GM23338 (cell line): ENCODE measurements around the gene PDCD2L. TPM values are rescaled to one million over a fixed set of nuclear protein-coding genes. Genes with fewer than 3 reads are reported as not detected.
A peak's percentile ranks its signal among the peaks of the same experiment; 100 is the strongest.

Source experiments
- ATAC-seq: fragments of 200-7000 bp; cut with Tn5 transposase; 3 replicates; pipeline ENCODE4 v1.9.1; 2020
- DNase-seq: peaks from one replicate; pipeline ENCODE4 v3.0.0-alpha.2; 2015; ENCODE audit warnings: low spot score
- H2AFZ ChIP-seq: fragments of 200-600 bp; sonication (generic); 2 replicates; pipeline ENCODE4 v1.8.0; 2016; ENCODE audit warnings: antibody characterized with exemption, mild to moderate bottlenecking, moderate library complexity
- H3F3A ChIP-seq: fragments of 200-600 bp; sonication (generic); replicated peaks from 2 replicates; pipeline ENCODE4 v1.8.0; 2017; ENCODE audit warnings: antibody characterized with exemption, mixed run types, low read depth
- H3K27ac ChIP-seq: fragments of 200-600 bp; sonication (generic); 2 replicates; pipeline ENCODE4 v1.6.1; 2016; ENCODE audit warnings: low read depth
- H3K27me3 ChIP-seq: fragments of 200-600 bp; sonication (generic); 2 replicates; pipeline ENCODE4 v1.8.0; 2016; ENCODE audit warnings: mild to moderate bottlenecking, mixed run types, moderate library complexity; ENCODE audit not compliant: insufficient read depth
- H3K36me3 ChIP-seq: fragments of 200-600 bp; sonication (generic); 2 replicates; pipeline ENCODE4 v1.8.0; 2016; ENCODE audit warnings: mild to moderate bottlenecking; ENCODE audit not compliant: insufficient read depth
- H3K4me1 ChIP-seq: fragments of 200-600 bp; sonication (generic); 2 replicates; pipeline ENCODE4 v1.8.0; 2016; ENCODE audit warnings: mild to moderate bottlenecking, moderate library complexity; ENCODE audit not compliant: insufficient read depth
- H3K4me2 ChIP-seq: fragments of 200-600 bp; sonication (generic); 2 replicates; pipeline ENCODE4 v1.7.1; 2017; ENCODE audit warnings: mixed run types
- H3K4me3 ChIP-seq: fragments of 200-600 bp; sonication (generic); 2 replicates; pipeline ENCODE4 v1.6.1; 2016; ENCODE audit warnings: mixed run types
- H3K79me2 ChIP-seq: fragments of 200-600 bp; sonication (generic); replicated peaks from 2 replicates; pipeline ENCODE4 v1.8.0; 2017; ENCODE audit warnings: mild to moderate bottlenecking; ENCODE audit not compliant: insufficient read depth
- H3K9me2 ChIP-seq: fragments of 200-600 bp; sonication (generic); 2 replicates; pipeline ENCODE4 v1.8.0; 2017; ENCODE audit not compliant: insufficient read depth
- H4K20me1 ChIP-seq: fragments of 200-600 bp; sonication (generic); replicated peaks from 2 replicates; pipeline ENCODE4 v1.8.0; 2017; ENCODE audit warnings: mild to moderate bottlenecking; ENCODE audit not compliant: insufficient read depth
- H3K27ac Mint-ChIP-seq: 2 replicates; pipeline ENCODE4 v1.8.0; 2020; ENCODE audit warnings: inconsistent platforms, mild to moderate bottlenecking, moderate library complexity, mixed read lengths
- H3K27me3 Mint-ChIP-seq: 3 replicates; pipeline ENCODE4 v1.8.0; 2022; ENCODE audit warnings: low read depth, mild to moderate bottlenecking, moderate library complexity, mixed read lengths, inconsistent platforms; ENCODE audit not compliant: insufficient read depth, poor library complexity
- H3K36me3 Mint-ChIP-seq: 3 replicates; pipeline ENCODE4 v1.8.0; 2021; ENCODE audit warnings: low read depth, mild to moderate bottlenecking, inconsistent platforms, moderate library complexity, mixed read lengths
- H3K4me1 Mint-ChIP-seq: 3 replicates; pipeline ENCODE4 v1.8.0; 2020; ENCODE audit warnings: mild to moderate bottlenecking, inconsistent platforms, mixed read lengths
- H3K4me3 Mint-ChIP-seq: 3 replicates; pipeline ENCODE4 v1.8.0; 2021; ENCODE audit warnings: moderate library complexity, mild to moderate bottlenecking, inconsistent platforms, mixed read lengths
- H3K9me3 Mint-ChIP-seq: 3 replicates; pipeline ENCODE4 v1.8.0; 2020; ENCODE audit warnings: moderate library complexity, mild to moderate bottlenecking, inconsistent platforms, mixed read lengths
- CREB1 ChIP-seq: fragments of 250-450 bp; sonication (Bioruptor Pico); IDR thresholded peaks from 2 replicates; pipeline ENCODE4 v1.5.0; 2020; ENCODE audit warnings: low read depth, mild to moderate bottlenecking, moderate library complexity
- CTCF ChIP-seq, 2 experiments: fragments of 200-600 bp in 1 of 2; sonication (generic) in 1 of 2; conservative IDR thresholded peaks; 2 replicates each; pipeline versions ENCODE4 v1.5.1 to v1.6.1; 2016 to 2017; ENCODE audit warnings: antibody characterized with exemption in 2 of 2, low read depth in 2 of 2, mild to moderate bottlenecking in 2 of 2, moderate library complexity in 1 of 2
- ETS1 ChIP-seq: IDR thresholded peaks from 2 replicates; pipeline ENCODE4 v1.6.1; 2016; ENCODE audit warnings: antibody characterized with exemption
- EZH2phosphoT487 ChIP-seq: fragments of 200-600 bp; sonication (generic); IDR thresholded peaks from one replicate; pipeline ENCODE4 v1.8.1; 2018; ENCODE audit warnings: antibody characterized with exemption; ENCODE audit not compliant: unreplicated experiment
- NANOG ChIP-seq: IDR thresholded peaks from 2 replicates; pipeline ENCODE4 v1.6.1; 2016; ENCODE audit warnings: antibody characterized with exemption, borderline replicate concordance
- POLR2AphosphoS5 ChIP-seq: IDR thresholded peaks from 2 replicates; pipeline ENCODE4 v1.6.1; 2016; ENCODE audit warnings: antibody characterized with exemption, low read depth
- ZNF114 ChIP-seq: fragments of 250-450 bp; sonication (Bioruptor Pico); IDR thresholded peaks from 2 replicates; pipeline ENCODE4 v1.5.0; 2020; ENCODE audit warnings: mild to moderate bottlenecking, moderate library complexity
- ZNF331 ChIP-seq: fragments of 250-450 bp; sonication (Bioruptor Pico); IDR thresholded peaks from 2 replicates; pipeline ENCODE4 v1.5.0; 2020; ENCODE audit warnings: low read depth, mild to moderate bottlenecking, moderate library complexity
- polyA plus RNA-seq: library from polyadenylated mRNA; unstranded; fragments of >200 nt; fragmentation: Nextera tagmentation; extraction: Ambion mirVana; gene quantifications from 2 replicates; pipeline ENCODE4 v1.2.1, GENCODE V29; 2016
- total RNA-seq: library from RNA; depleted of rRNA; stranded (reverse); fragments of >200 nt; shearing (Covaris generic); gene quantifications from 2 replicates; pipeline ENCODE4 v1.2.3, GENCODE V29; 2014
- TF ChIP-seq, protein P1 (sequence below): IDR thresholded peaks from one replicate; pipeline ENCODE4 v1.6.1; 2018; ENCODE audit warnings: antibody characterized with exemption; ENCODE audit not compliant: unreplicated experiment

PDCD2L gene
- total and polyA plus RNA-seq, 2 experiments from 2014 or later, result 61.3 to 67.2 TPM

DNA sequence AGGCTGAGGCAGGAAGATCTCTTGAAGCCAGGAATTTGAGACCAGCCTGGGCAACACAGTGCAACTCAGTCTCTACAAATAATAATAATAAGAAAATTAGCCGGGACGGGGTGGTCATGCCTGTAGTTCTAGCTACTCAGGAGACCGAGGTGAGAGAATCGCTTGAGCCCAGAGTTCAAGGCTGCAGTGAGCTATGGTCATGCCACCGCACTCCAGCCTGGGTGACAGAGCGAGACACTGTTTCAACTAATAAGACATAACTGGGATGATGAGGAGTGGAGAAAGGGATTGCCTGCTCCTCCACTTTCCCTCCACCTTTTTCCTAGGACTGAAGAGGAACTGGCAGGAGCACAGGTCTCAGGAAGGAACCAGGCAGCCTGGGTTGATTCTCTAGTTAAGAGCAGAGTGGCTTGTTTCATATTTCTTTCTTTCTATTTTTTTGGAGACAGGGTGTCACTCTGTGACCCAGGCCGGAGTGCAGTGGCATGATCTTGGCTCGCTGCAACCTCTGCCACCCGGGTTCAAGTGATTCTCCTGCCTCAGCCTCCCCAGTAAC lies 43.8 kb upstream of the PDCD2L start:
- DNase-seq (no peak), ATAC-seq (no peak)
- H3K4me3 Mint-ChIP-seq, result peak overlapping the region; percentile 73
- no peaks in the 10 kb centered on the region for H4K20me1 ChIP-seq
- peak overlapping the region; percentile 91; the same call in 1 of the 2 replicates for H3K4me2 ChIP-seq
- no peak overlapping the region for H2AFZ ChIP-seq
- no peaks in the 10 kb centered on the region for H3K27me3 ChIP-seq
- H3K4me1 ChIP-seq, result peaks cover 19% of the 10 kb centered on the region
- H3K4me1 Mint-ChIP-seq, result peaks cover 27% of the 10 kb centered on the region
- TF ChIP-seq ETS1, result no peak
- no peak for TF ChIP-seq CTCF (conservative IDR thresholded peaks at IDR 0.05; ENCODE audit: low read depth in 2 of 2)
- no peak for TF ChIP-seq EZH2phosphoT487
- H3K36me3 Mint-ChIP-seq, result peaks cover 3% of the 10 kb centered on the region; the same call in 1 of the 3 replicates
- H3F3A ChIP-seq, result peaks cover 22% of the 10 kb centered on the region
- H3K27ac ChIP-seq, result no peak overlapping the region
- H3K36me3 ChIP-seq, result no peaks in the 10 kb centered on the region
- peak overlapping the region; percentile 81 for H3K27ac Mint-ChIP-seq
- H3K27me3 Mint-ChIP-seq, result peaks cover 25% of the 10 kb centered on the region
- H3K9me3 Mint-ChIP-seq, result no peaks in the 10 kb centered on the region; the same call in 2 of the 3 replicates
- H3K9me2 ChIP-seq, result no peaks in the 10 kb centered on the region
- no peak overlapping the region for H3K4me3 ChIP-seq
- peaks cover 4% of the 10 kb centered on the region for H3K79me2 ChIP-seq

- ATAC-seq (no peak), DNase-seq (no peak)
- Histone ChIP-seq H3K27ac (no peak overlapping the region), H3K79me2 (peaks cover 21% of the 10 kb centered on the region), H3K36me3 (peaks cover 11% of the 10 kb centered on the region), H3F3A (peaks cover 28% of the 10 kb centered on the region), H3K4me3 (no peak overlapping the region), H3K27me3 (no peaks in the 10 kb centered on the region), H3K4me2 (no peak overlapping the region), H3K4me1 (peaks cover 19% of the 10 kb centered on the region), H4K20me1 (peaks cover 16% of the 10 kb centered on the region), H2AFZ (no peak overlapping the region), H3K9me2 (no peaks in the 10 kb centered on the region)
- H3K4me1 Mint-ChIP-seq, result peaks cover 35% of the 10 kb centered on the region
- peak overlapping the region; percentile 70; the same call in 1 of the 2 replicates for H3K27ac Mint-ChIP-seq
- no peaks in the 10 kb centered on the region; the same call in 2 of the 3 replicates for H3K9me3 Mint-ChIP-seq
- peaks cover 26% of the 10 kb centered on the region for H3K36me3 Mint-ChIP-seq
- H3K4me3 Mint-ChIP-seq, result no peak overlapping the region; the same call in 2 of the 3 replicates
- peaks cover 36% of the 10 kb centered on the region for H3K27me3 Mint-ChIP-seq
- TF ChIP-seq, protein P1, sequence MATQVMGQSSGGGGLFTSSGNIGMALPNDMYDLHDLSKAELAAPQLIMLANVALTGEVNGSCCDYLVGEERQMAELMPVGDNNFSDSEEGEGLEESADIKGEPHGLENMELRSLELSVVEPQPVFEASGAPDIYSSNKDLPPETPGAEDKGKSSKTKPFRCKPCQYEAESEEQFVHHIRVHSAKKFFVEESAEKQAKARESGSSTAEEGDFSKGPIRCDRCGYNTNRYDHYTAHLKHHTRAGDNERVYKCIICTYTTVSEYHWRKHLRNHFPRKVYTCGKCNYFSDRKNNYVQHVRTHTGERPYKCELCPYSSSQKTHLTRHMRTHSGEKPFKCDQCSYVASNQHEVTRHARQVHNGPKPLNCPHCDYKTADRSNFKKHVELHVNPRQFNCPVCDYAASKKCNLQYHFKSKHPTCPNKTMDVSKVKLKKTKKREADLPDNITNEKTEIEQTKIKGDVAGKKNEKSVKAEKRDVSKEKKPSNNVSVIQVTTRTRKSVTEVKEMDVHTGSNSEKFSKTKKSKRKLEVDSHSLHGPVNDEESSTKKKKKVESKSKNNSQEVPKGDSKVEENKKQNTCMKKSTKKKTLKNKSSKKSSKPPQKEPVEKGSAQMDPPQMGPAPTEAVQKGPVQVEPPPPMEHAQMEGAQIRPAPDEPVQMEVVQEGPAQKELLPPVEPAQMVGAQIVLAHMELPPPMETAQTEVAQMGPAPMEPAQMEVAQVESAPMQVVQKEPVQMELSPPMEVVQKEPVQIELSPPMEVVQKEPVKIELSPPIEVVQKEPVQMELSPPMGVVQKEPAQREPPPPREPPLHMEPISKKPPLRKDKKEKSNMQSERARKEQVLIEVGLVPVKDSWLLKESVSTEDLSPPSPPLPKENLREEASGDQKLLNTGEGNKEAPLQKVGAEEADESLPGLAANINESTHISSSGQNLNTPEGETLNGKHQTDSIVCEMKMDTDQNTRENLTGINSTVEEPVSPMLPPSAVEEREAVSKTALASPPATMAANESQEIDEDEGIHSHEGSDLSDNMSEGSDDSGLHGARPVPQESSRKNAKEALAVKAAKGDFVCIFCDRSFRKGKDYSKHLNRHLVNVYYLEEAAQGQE, result no peak
- TF ChIP-seq CTCF (conservative IDR thresholded peaks at IDR 0.05; ENCODE audit: low read depth in 2 of 2) (no peak), ETS1 (no peak), ZNF331 (CRISPR knock-in tag) (no peak), ZNF114 (CRISPR knock-in tag) (no peak), POLR2AphosphoS5 (no peak), CREB1 (no peak), NANOG (no peak)
Measured at GRCh38 chr19:34362679-34363069, 41.5 kb upstream of the PDCD2L start.
